ENCODE data around the gene MYOD1. TPM values are rescaled to one million over a fixed set of nuclear protein-coding genes. Genes with fewer than 3 reads are reported as not detected.

Gene MYOD1
- total RNA-seq, 3 donors from 2014 or later: not detected

- H3K4me1 ChIP-seq (ENCODE audit: low read depth): no peaks in the 10 kb centered on the region
- H3K9me3 ChIP-seq: no peaks in the 10 kb centered on the region
- ATAC-seq (no peak), DNase-seq (no peak)
- no peak for TF ChIP-seq CTCF (IDR thresholded peaks at IDR 0.05)
- no peaks in the 10 kb centered on the region for H3K36me3 ChIP-seq (ENCODE audit: low read depth)
- intact Hi-C loops (cut with DNase I, micrococcal nuclease): no loop called here
- H3K4me3 ChIP-seq: no peak overlapping the region
Measured at GRCh38 chr11:17707830-17708229, 11.5 kb upstream of the MYOD1 start.

GRCh38 chr11:17711836-17712235 is 7.5 kb upstream of the MYOD1 start:
- intact Hi-C loops (cut with DNase I, micrococcal nuclease): no loop called here
- Histone ChIP-seq H3K9me3 (no peaks in the 10 kb centered on the region), H3K4me3 (no peak overlapping the region), H3K4me1 (ENCODE audit: low read depth) (no peaks in the 10 kb centered on the region), H3K36me3 (ENCODE audit: low read depth) (no peaks in the 10 kb centered on the region)
- ATAC-seq (no peak), DNase-seq (no peak)
- TF ChIP-seq CTCF (IDR thresholded peaks at IDR 0.05): no peak

- ATAC-seq: no peak
- Histone ChIP-seq H3K9me3 (no peaks in the 10 kb centered on the region), H3K36me3 (ENCODE audit: low read depth) (no peaks in the 10 kb centered on the region), H3K4me1 (ENCODE audit: low read depth) (no peaks in the 10 kb centered on the region), H3K4me3 (no peak overlapping the region)
- no peak for TF ChIP-seq CTCF (IDR thresholded peaks at IDR 0.05)
- no peak for DNase-seq
- intact Hi-C loops (cut with DNase I, micrococcal nuclease): no loop called here
Measured at GRCh38 chr11:17713851-17714250, 5.5 kb upstream of the MYOD1 start.

- intact Hi-C loops (cut with DNase I, micrococcal nuclease): no loop called here
- ATAC-seq: no peak
Measured at GRCh38 chr11:17714356-17714854, 5.0 kb upstream of the MYOD1 start.

GRCh38 chr11:17714870-17715269 is 4.5 kb upstream of the MYOD1 start:
- no peak for TF ChIP-seq CTCF (IDR thresholded peaks at IDR 0.05)
- ATAC-seq: no peak

More at GRCh38 chr11:17714356-17714854, 5.0 kb upstream of the MYOD1 start:
- H3K36me3 ChIP-seq (ENCODE audit: low read depth): no peaks in the 10 kb centered on the region
- DNase-seq: no peak
- no peak for TF ChIP-seq CTCF (IDR thresholded peaks at IDR 0.05)
- H3K4me1 ChIP-seq (ENCODE audit: low read depth): no peaks in the 10 kb centered on the region
- no peak overlapping the region for H3K4me3 ChIP-seq
- no peaks in the 10 kb centered on the region for H3K9me3 ChIP-seq

GRCh38 chr11:17716807-17717206 is 2.6 kb upstream of the MYOD1 start:
- H3K4me3 ChIP-seq: no peak overlapping the region
- H3K36me3 ChIP-seq (ENCODE audit: low read depth): no peaks in the 10 kb centered on the region
- TF ChIP-seq CTCF (IDR thresholded peaks at IDR 0.05): no peak
- H3K9me3 ChIP-seq: no peaks in the 10 kb centered on the region
- H3K4me1 ChIP-seq (ENCODE audit: low read depth): no peaks in the 10 kb centered on the region
- DNase-seq: no peak
- intact Hi-C loops (cut with DNase I, micrococcal nuclease): no loop called here
- ATAC-seq: no peak

More at GRCh38 chr11:17714870-17715269, 4.5 kb upstream of the MYOD1 start:
- intact Hi-C loops (cut with DNase I, micrococcal nuclease): no loop called here
- Histone ChIP-seq H3K4me1 (ENCODE audit: low read depth) (no peaks in the 10 kb centered on the region), H3K36me3 (ENCODE audit: low read depth) (no peaks in the 10 kb centered on the region), H3K4me3 (no peak overlapping the region), H3K9me3 (no peaks in the 10 kb centered on the region)
- DNase-seq: no peak

Measured in mucosa of descending colon (tissue), 3 donors.